Stomach (tissue), 9 donors: ENCODE results near the gene RBM43. TPM values are rescaled to one million over a fixed set of nuclear protein-coding genes. Genes with fewer than 3 reads are reported as not detected.

Experiments used
- DNase-seq, 2 donors: peaks; one replicate each; pipeline versions ENCODE4 v3.0.0 to v3.0.0-alpha.2; 2013 to 2019
- H3K27ac ChIP-seq, 5 donors: fragments of 200-600 bp in 4 of 5; sonication (generic) in 4 of 5; one replicate each; pipeline ENCODE4 v1.5.1; 2013 to 2019; ENCODE audit warnings: mild to moderate bottlenecking in 1 of 5, moderate library complexity in 1 of 5
- H3K27me3 ChIP-seq, 3 donors: fragments of 200-600 bp; sonication (generic); one replicate each; pipeline ENCODE4 v1.5.1; 2017 to 2019; ENCODE audit warnings: mixed run types in 1 of 3
- H3K36me3 ChIP-seq, 4 donors: fragments of 200-600 bp; sonication (generic); 1 replicate in 3 of 4; 2 replicates in 1 of 4; pipeline ENCODE4 v1.5.1; 2016 to 2019
- H3K4me1 ChIP-seq, 4 donors: fragments of 200-600 bp; sonication (generic); one replicate each; pipeline ENCODE4 v1.5.1; 2016 to 2019
- H3K4me3 ChIP-seq, 4 donors: fragments of 200-600 bp; sonication (generic) in 3 of 4; one replicate each; pipeline ENCODE4 v1.5.1; 2016 to 2019; ENCODE audit warnings: mild to moderate bottlenecking in 1 of 4
- H3K9me3 ChIP-seq, 4 donors: fragments of 200-600 bp; sonication (generic); one replicate each; pipeline ENCODE4 v1.5.1; 2016 to 2019
- CTCF ChIP-seq, 7 experiments: fragments of 450-650 bp in 4 of 7; fragments of 200-600 bp in 3 of 7; sonication (generic) in 3 of 7; IDR thresholded peaks; one replicate each; pipeline ENCODE4 v1.5.1; 2016 to 2019; ENCODE audit warnings: antibody characterized with exemption in 7 of 7, control low read depth in 2 of 7, mild to moderate bottlenecking in 1 of 7
- EP300 ChIP-seq: sonication (generic); formaldehyde crosslinking; IDR thresholded peaks from one replicate; pipeline ENCODE4 v1.6.1; 2017; ENCODE audit warnings: antibody characterized with exemption
- POLR2A ChIP-seq, 4 donors: fragments of 450-650 bp; IDR thresholded peaks; one replicate each; pipeline ENCODE4 v1.6.1; 2016; ENCODE audit warnings: antibody characterized with exemption in 4 of 4, control low read depth in 2 of 4, mild to moderate bottlenecking in 1 of 4, moderate library complexity in 1 of 4
- POLR2AphosphoS5 ChIP-seq, 3 donors: sonication (generic); formaldehyde crosslinking; IDR thresholded peaks; one replicate each; pipeline ENCODE4 v1.6.1; 2016; ENCODE audit warnings: antibody characterized with exemption in 3 of 3
- WGBS, 5 donors: extraction: QIAGEN DNeasy Blood & Tissue Kit in 3 of 5; methylation state at CpG; one replicate each; pipeline versions ENCODE4 v1.1.5 to v1.1.7; 2013 to 2018; 5-methylcytosine and 5-hydroxymethylcytosine counted together
- intact Hi-C: fragments of 100-400 bp; cut with DNase I; formaldehyde crosslinking; loops from one replicate; pipeline ENCODE4 v1.15.1; 2023; ENCODE audit warnings: low total_unique reads
- polyA plus RNA-seq, 3 donors: library from polyadenylated mRNA; stranded (reverse); fragments of 200-250 nt; gene quantifications; one replicate each; pipeline ENCODE4 v1.2.3, GENCODE V29; 2013
- total RNA-seq, 5 donors: library from RNA; depleted of rRNA; stranded (reverse); fragments of >200 nt; gene quantifications; one replicate each; pipeline versions ENCODE4 v1.1.0 to v1.2.3, GENCODE V29; 2014 to 2016
- donor health status: healthy with polysubstance abuse.
- donor health status: Bipolar disorder and iron deficiency.
- donor health status: healthy.

The RBM43 gene
- total and polyA plus RNA-seq, 8 donors, result 1.3 to 10.8 (median 1.8) TPM

DNA sequence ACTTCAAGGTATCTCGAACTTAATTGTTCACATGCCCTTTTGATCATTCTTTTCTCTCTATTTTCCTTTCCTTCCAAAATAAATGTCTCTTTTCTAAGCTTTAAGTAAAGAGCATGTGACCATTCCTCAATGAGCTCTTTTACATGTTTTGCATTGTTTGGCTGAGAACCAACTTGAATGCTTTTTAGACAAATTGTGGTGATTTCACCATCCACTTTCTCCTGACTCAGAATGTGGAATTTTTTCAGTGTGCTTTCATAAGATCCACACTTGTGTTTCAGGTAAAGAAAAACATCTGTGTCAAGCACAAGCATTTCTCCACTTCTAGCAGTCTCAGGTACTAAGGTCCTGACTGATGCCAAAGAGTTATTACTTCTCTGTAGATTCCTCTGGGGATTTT, 10.7 kb downstream of the RBM43 start:
- Histone ChIP-seq H3K27me3 (no peaks in the 10 kb centered on the region), H3K27ac (no peak overlapping the region), H3K9me3 (peaks cover 0 to 34% (median 18%) of the 10 kb centered on the region in 4 donors), H3K4me3 (no peak overlapping the region), H3K36me3 (peaks cover 9 to 73% (median 62%) of the 10 kb centered on the region in 4 donors), H3K4me1 (no peaks in the 10 kb centered on the region)
- DNase-seq, result peak in 1 of 2 donors; percentile 20
- no peak for TF ChIP-seq CTCF (IDR thresholded peaks at IDR 0.05)
- WGBS, 5 donors, result 86 to 97% (median 92%) methylated on average over 1 of the region's 1 CpG
- intact Hi-C loops, result no loop called here

- H3K27ac ChIP-seq, result no peak overlapping the region
- no peak for TF ChIP-seq POLR2AphosphoS5 (IDR thresholded peaks at IDR 0.05)
- TF ChIP-seq POLR2A (IDR thresholded peaks at IDR 0.05), result no peak
- no peak for TF ChIP-seq EP300
- no peak for TF ChIP-seq CTCF (IDR thresholded peaks at IDR 0.05)
- no peak overlapping the region for H3K4me3 ChIP-seq
- no peak for DNase-seq
- intact Hi-C loops, result no loop called here
- peaks cover 0 to 34% (median 18%) of the 10 kb centered on the region in 4 donors for H3K9me3 ChIP-seq
- peaks cover 5 to 51% (median 42%) of the 10 kb centered on the region in 4 donors for H3K36me3 ChIP-seq
- no peaks in the 10 kb centered on the region for H3K4me1 ChIP-seq
- no peaks in the 10 kb centered on the region for H3K27me3 ChIP-seq
These were observed 14.2 kb downstream of the RBM43 start for GRCh38 chr2:151247432-151247831.

GRCh38 chr2:151246152-151246551, 15.5 kb downstream of the RBM43 start:
- Histone ChIP-seq H3K27ac (no peak overlapping the region), H3K9me3 (peaks cover 0 to 34% (median 18%) of the 10 kb centered on the region in 4 donors), H3K36me3 (peaks cover 5 to 39% (median 30%) of the 10 kb centered on the region in 4 donors), H3K4me3 (no peak overlapping the region), H3K27me3 (no peaks in the 10 kb centered on the region), H3K4me1 (no peaks in the 10 kb centered on the region)
- intact Hi-C loops, result no loop called here
- 71 to 97% (median 86%) methylated on average over 1 of the region's 1 CpG for WGBS, 5 donors
- TF ChIP-seq POLR2A (IDR thresholded peaks at IDR 0.05), result no peak
- no peak for TF ChIP-seq POLR2AphosphoS5 (IDR thresholded peaks at IDR 0.05)
- no peak for TF ChIP-seq CTCF (IDR thresholded peaks at IDR 0.05)
- TF ChIP-seq EP300, result no peak
- DNase-seq, result no peak

DNA sequence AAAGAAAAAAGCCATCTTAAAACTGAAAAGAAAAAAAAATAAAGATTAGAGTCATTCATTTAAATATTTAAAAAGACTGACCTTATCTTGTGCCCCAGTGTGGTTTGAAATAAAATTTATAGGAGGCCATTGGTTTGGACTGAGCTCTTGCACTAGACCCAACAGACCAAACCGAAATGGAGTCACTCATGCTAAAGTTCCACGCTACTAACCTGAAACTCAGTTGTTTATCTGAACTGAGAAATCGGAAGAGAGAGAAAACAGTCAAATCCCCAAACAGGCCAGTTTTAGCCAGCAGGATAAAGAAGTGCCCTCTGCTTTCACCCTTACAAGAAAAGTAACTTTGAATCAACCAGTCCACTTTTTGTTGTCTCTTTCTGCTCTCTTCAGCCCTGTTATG, 18.2 kb downstream of the RBM43 start:
- Histone ChIP-seq H3K4me3 (no peak overlapping the region), H3K36me3 (peaks cover 0 to 12% (median 3%) of the 10 kb centered on the region in 4 donors), H3K4me1 (peaks cover 0 to 6% (median 0%) of the 10 kb centered on the region in 4 donors), H3K27me3 (no peaks in the 10 kb centered on the region), H3K27ac (no peak overlapping the region), H3K9me3 (peaks cover 0 to 22% (median 8%) of the 10 kb centered on the region in 4 donors)
- WGBS, 5 donors, result 89 to 96% (median 91%) methylated on average over 3 of the region's 3 CpGs
- intact Hi-C loops, result loop anchor here (5.0 kb wide), 1 partner anchor 741 kb away; no protein-coding TSS in a partner anchor
- no peak for DNase-seq
- TF ChIP-seq CTCF (IDR thresholded peaks at IDR 0.05) (no peak), EP300 (no peak), POLR2AphosphoS5 (IDR thresholded peaks at IDR 0.05) (no peak), POLR2A (IDR thresholded peaks at IDR 0.05) (no peak)
